ENCODE measurements around the gene ZKSCAN2. TPM values are rescaled to one million over a fixed set of nuclear protein-coding genes. Genes with fewer than 3 reads are reported as not detected.

ZKSCAN2 gene
- total and polyA plus RNA-seq, 2 of the 8 experiments (the other 6 are each of a cell fraction or from before 2014, with no cell fraction given) = 2.2 to 11.6 TPM

DNA sequence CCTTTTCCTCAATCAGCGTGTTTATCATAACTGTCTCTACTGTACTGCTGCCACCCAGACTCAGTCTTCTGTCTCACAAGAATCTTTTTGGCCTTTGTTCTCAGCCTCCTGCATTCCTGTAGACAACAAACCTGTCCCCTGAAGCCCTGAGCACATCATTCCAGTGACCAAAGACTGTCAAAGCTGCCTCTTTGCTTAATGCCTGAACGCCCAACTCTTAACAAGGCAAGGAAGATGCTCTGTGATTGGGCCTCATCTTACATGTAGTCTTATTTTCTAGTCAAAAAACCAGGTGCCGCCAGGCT lies 70.2 kb downstream of the ZKSCAN2 start:
- no peak for FAIRE-seq

More for the DNA sequence above, 70.2 kb downstream of the ZKSCAN2 start:
- Histone ChIP-seq H3K14ac (ENCODE audit: insufficient read length) (no peak overlapping the region), H2BK15ac (ENCODE audit: low read length) (no peak overlapping the region), H3K4ac (replicated peaks; ENCODE audit: insufficient read length, low read depth, low read length) (no peak overlapping the region), H2BK5ac (ENCODE audit: low read depth, low read length) (no peak overlapping the region), H3K18ac (ENCODE audit: extremely low read depth, low read length) (no peak overlapping the region), H3K79me1 (ENCODE audit: low read depth, low read length) (no peaks in the 10 kb centered on the region), H3K36me3 (ENCODE audit: control insufficient read depth in 2 of 4, insufficient read depth in 4 of 4, low read length in 3 of 4) (no peaks in the 10 kb centered on the region), H3K23me2 (ENCODE audit: low read depth, low read length) (no peaks in the 10 kb centered on the region), H4K8ac (ENCODE audit: extremely low read depth, insufficient read depth, low read length) (no peak overlapping the region), H2BK20ac (ENCODE audit: low read length) (no peak overlapping the region), H2AFZ (ENCODE audit: low read length) (no peak overlapping the region), H3K4me3 (ENCODE audit: extremely low read depth in 1 of 4, insufficient read depth in 2 of 4, low read depth in 3 of 4, low read length in 4 of 4) (no peak overlapping the region), H3K27me3 (replicated peaks in 1 of 4; ENCODE audit: control insufficient read depth in 3 of 4, extremely low read depth in 1 of 4, insufficient read depth in 3 of 4, low read length in 3 of 4) (no peaks in the 10 kb centered on the region), H3K9ac (replicated peaks in 1 of 4; ENCODE audit: extremely low read depth in 1 of 4, low read depth in 3 of 4, low read length in 3 of 4) (no peak overlapping the region), H4K5ac (ENCODE audit: insufficient read length, low read depth, low read length) (no peak overlapping the region), H3K4me1 (replicated peaks in 1 of 4; ENCODE audit: control insufficient read depth in 3 of 4, insufficient read depth in 4 of 4, low read length in 3 of 4) (no peaks in the 10 kb centered on the region), H2BK12ac (ENCODE audit: low read depth, low read length) (no peak overlapping the region), H3K23ac (ENCODE audit: insufficient read length) (no peak overlapping the region), H3K9me3 (ENCODE audit: insufficient read depth in 2 of 2, low read depth in 1 of 2, low read length in 1 of 2) (no peaks in the 10 kb centered on the region), H3K27ac (ENCODE audit: low read depth, low read length) (no peak overlapping the region), H3K4me2 (ENCODE audit: insufficient read depth in 1 of 2, low read depth in 2 of 2, low read length in 2 of 2) (no peak overlapping the region), H2BK120ac (replicated peaks; ENCODE audit: low read depth, low read length) (no peak overlapping the region), H4K20me1 (replicated peaks in 1 of 2; ENCODE audit: control insufficient read depth in 1 of 2, insufficient read depth in 2 of 2, low read length in 2 of 2) (no peaks in the 10 kb centered on the region), H2AK5ac (ENCODE audit: low read depth, low read length) (no peak overlapping the region), H4K91ac (replicated peaks; ENCODE audit: insufficient read length, low read length) (no peak overlapping the region), H3K56ac (replicated peaks; ENCODE audit: insufficient read length, low read depth, low read length) (no peak overlapping the region), H3K79me2 (ENCODE audit: control insufficient read depth in 1 of 2, insufficient read depth in 2 of 2, low read length in 2 of 2) (no peaks in the 10 kb centered on the region)
- ChIA-PET POLR2A (ENCODE audit: partially characterized antibody) (interaction anchor here (1.3 kb wide), 1 partner anchor 28 kb away, joined by 3 read pairs; no protein-coding TSS in a partner anchor), CTCF (ENCODE audit: partially characterized antibody) (interaction anchor here (0.6 to 2.3 kb wide), 3 partner anchors 12 to 244 kb away, joined by 3 to 13 read pairs (median 5); no protein-coding TSS in a partner anchor)
- DNase-seq (ENCODE audit: low read depth in 1 of 2, low spot score in 2 of 2) = no peak
- 84% methylated on average over 3 of the region's 3 CpGs; no CpG with 5 or more reads in 1 of the 2 experiments for WGBS, 2 experiments (ENCODE audit: extremely low coverage in 1 of 2, insufficient coverage in 1 of 2, insufficient read length in 1 of 2, insufficient replicate concordance in 2 of 2, low coverage in 1 of 2, low lambda C conversion rate in 2 of 2, missing lambda C conversion rate in 1 of 2)
- TF ChIP-seq YY1 (IDR thresholded peaks at IDR 0.05; ENCODE audit: low read depth, low read length) (0 out of 2 replicates have a peak, but pooled peaks have one; percentile 17), RFX5 (IDR thresholded peaks at IDR 0.05; ENCODE audit: borderline replicate concordance, low read depth, low read length) (no peak)

Other genes with a start within 250 kb of the ZKSCAN2 start
- gene ARHGAP17, start 242.5 kb downstream of the ZKSCAN2 start, total RNA-seq (2021; fragmentation: NEBNext Ultra II Directional; extraction: Animal tissue kit (Norgen Biotek cat#: 25700)) = 91.4 and 93.2 TPM in 2 replicates
- 28.5 and 37.7 TPM in 2 replicates for gene ARHGAP17, start 242.5 kb downstream of the ZKSCAN2 start, polyA plus RNA-seq (2011; rRNA removed)
- gene LCMT1, start 146.1 kb downstream of the ZKSCAN2 start, total RNA-seq (2021; fragmentation: NEBNext Ultra II Directional; extraction: Animal tissue kit (Norgen Biotek cat#: 25700)) = 80.8 and 81.1 TPM in 2 replicates
- gene LCMT1, start 146.1 kb downstream of the ZKSCAN2 start, polyA plus RNA-seq (2011; rRNA removed) = 45.0 and 61.0 TPM in 2 replicates
- gene AQP8, start 40.9 kb downstream of the ZKSCAN2 start, total RNA-seq (2021; fragmentation: NEBNext Ultra II Directional; extraction: Animal tissue kit (Norgen Biotek cat#: 25700)) = not detected in 2 replicates
- not detected in 2 replicates for gene AQP8, start 40.9 kb downstream of the ZKSCAN2 start, polyA plus RNA-seq (2011; rRNA removed)

Data from H1 (cell line).